Stimulated activated CD8-positive, alpha-beta memory T cell treated with anti-CD3 and anti-CD28 coated beads, Interleukin-15, amount 100 ng/mL, for 4 hours (primary cell): ENCODE measurements around the gene UBE3B.
"Not testable (repeated sequence)": the region's sequence is repeated elsewhere in the genome, so short reads cannot be mapped to it uniquely, and the experiment has no call there.

Experiments used
- DNase-seq, 2 donors: peaks; one replicate each; pipeline ENCODE4 v3.0.0-alpha.2; 2020; ENCODE audit warnings: low read depth in 2 of 2

UBE3B gene

DNA sequence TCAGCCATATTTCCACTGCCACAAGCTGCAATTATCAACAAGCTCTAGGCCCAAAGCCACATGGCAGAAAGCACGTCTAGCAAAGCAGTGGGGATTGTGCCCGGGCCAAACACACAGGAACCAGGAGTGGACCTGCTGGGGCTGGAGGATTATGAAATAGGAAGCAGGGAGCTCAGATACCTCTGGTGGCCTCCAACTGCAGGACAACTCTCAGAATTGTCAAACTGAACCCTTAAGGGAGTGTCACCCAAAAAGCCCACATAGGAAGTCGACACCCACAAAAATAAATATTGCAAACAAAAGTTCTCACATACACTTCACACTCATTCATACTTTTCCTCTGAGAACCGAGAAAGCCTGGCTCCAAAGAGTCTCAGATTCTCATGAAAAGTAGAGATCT is 26.5 kb upstream of the UBE3B start:
- no peak for DNase-seq

DNA sequence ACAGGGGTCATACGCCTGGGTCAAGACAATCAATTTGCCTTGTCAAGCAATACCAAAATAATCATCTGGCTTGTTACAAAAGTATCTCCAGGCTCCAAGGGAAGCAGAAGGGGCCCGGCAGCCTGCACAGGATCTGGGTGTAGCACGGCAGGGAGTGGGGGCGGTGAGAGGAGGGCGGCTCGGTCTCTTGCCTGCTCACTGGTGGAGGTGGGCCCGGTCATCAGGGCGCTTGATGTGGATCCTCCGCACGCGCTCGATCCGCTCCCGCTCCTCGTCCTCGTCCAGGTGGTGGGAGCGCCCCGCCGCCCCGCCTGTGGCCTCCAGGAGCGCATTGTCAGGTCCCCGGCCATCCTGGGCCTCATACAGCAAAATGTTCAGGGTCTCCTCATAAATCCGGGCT is 26.0 kb upstream of the UBE3B start:
- DNase-seq = no peak

DNA sequence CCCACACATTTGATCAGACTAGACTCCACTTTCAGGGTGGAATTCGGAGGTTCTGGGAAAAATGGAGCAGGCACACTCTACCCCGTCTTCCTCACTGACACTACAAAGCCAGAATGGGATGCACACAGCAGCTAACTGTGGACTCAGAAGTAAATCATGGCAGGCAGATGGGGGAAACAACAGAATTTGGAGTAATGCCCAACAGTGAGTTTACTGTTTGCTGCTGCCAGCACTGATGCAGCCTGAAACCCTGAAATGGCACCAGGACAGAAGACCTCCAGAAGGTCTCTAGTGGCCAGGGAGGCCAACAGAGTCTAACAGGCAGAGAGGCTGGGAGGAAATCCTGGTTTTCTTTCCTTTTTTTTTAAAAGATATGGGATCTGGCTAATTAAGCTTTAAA is 24.9 kb upstream of the UBE3B start:
- DNase-seq = no peak

DNA sequence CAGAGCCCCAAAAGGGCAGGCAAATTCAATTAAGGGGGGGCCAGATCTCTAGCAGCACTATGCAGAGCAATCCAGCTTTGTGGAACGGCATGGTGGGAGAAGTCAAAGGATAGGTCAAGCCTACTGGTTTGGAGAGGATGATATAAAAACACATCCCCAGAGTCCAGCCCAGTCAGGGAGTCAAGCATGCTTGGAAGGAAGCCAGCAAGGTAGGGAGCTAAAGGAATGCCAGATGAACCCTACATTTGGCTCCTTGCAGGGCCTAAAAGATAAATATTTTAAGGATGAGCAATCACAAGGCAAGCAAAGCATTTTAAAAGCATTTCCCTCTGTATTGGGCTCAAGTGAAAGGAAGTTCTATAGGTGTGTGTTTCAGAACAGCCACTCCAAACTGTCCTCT is 21.7 kb upstream of the UBE3B start:
- DNase-seq = no peak

DNA sequence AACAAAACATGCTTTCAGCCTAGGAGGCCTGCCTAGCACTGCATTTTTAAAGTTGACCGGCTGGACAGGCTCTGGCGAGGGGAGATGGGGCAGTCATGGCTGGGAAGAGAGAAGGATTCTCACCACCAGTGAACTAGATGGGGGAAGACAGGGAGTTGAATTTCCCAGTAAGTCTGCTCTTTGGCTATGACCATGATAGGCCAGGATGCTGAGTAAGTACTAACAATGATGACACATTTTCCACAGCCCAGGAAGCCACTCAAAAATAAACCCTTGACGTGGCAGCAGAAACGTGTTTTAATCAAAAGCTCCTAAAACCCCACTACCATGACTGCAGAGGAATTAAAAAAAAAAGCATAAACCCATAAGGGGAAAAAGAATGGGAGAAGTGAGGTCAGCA is 19.3 kb upstream of the UBE3B start:
- DNase-seq = no peak

DNA sequence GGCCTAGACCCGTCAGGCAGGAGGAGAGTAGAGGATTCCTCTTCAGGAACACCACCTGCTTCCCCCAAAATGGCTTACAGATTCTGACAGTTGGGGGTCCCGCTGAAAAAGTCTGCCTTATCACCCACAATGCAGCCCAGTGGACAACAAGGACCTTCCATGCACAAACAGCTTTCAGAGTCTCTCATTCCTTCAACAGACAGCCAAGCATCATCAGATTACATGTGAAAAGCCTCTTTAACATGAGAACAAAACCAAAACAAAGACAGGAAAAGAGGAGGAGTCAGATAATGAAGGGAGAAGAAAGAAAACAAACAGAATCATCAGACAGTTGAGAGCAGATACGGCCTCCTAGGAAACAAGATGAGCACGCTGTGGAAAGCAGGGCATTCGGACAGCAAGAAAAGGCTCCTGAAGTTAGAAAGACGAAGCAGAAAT is 18.6 kb upstream of the UBE3B start:
- no peak for DNase-seq

DNA sequence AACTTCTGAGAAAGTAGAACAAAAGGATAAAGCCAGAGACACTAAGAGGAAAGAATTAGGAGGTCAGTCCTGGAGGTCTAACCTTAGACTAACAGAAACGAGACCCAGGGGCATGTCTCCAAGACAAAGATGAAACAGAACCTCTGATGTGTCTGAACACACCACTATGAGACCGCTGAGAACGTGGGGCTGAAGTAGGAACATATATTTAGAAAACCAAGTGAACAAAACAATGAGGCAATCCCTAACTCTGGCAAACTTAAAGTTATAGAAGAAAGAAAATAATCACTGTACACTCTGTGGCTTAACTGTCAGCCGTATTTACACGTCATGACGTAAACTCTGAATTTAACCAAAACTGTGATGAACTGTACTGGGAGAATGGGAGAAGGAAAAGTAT is 18.2 kb upstream of the UBE3B start:
- DNase-seq = no peak

DNA sequence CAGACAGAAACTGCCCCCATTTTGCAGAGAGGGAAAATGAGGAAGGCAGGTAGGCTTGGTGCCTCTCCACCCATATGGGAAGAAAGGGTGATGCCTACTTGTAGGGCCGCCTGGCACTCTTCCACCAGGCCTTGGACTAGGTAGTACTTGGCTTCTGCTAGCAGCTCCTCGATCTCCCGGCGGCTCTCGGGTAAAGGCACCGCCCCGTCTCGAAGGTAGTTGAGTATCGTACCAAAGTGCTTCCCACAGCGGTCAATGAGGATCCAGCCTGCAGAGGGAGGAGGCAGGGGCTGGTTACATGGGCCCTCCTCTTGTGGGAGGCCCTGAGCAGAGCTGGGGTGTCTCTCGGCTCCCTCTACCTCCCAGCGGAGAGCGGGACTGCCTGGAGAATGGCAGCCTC is 16.9 kb upstream of the UBE3B start:
- DNase-seq = no peak

DNA sequence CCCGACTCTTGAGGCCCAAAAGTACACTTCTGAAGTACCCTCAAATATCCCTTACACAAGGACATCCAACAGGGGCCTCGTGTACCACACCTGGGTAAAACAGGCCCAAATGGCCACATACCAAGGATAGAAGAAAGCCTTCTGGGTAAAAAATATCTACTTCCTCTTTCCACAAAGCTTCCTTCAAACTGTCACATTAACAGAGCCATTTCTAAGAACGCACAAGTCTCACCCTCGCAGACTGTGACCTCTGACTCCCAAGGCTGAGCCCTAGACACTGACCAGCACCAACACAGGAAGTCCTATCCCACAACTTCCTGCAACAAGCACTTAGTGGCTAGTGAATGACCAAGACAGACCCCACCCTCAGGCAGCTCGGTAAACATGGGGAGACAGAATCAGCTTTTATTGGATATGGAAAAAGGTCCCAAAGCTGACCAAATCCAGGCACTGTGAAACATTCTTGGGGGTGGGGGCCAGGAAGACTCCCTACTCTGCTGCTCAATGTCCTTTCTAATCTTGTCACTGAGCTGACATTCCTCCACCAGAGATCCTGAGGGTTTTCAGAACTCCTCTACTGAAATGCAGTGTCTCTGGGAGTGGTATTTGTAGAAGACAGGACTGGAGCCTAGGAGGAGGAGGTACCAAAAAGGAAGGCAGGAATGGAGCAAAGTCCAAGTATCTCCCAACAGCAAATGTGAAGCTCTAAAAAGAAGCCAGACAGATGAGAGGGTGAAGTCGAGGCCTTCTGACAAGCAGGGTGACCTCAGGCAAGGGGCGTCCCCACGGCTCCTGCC is 16.2 kb upstream of the UBE3B start:
- no peak for DNase-seq

DNA sequence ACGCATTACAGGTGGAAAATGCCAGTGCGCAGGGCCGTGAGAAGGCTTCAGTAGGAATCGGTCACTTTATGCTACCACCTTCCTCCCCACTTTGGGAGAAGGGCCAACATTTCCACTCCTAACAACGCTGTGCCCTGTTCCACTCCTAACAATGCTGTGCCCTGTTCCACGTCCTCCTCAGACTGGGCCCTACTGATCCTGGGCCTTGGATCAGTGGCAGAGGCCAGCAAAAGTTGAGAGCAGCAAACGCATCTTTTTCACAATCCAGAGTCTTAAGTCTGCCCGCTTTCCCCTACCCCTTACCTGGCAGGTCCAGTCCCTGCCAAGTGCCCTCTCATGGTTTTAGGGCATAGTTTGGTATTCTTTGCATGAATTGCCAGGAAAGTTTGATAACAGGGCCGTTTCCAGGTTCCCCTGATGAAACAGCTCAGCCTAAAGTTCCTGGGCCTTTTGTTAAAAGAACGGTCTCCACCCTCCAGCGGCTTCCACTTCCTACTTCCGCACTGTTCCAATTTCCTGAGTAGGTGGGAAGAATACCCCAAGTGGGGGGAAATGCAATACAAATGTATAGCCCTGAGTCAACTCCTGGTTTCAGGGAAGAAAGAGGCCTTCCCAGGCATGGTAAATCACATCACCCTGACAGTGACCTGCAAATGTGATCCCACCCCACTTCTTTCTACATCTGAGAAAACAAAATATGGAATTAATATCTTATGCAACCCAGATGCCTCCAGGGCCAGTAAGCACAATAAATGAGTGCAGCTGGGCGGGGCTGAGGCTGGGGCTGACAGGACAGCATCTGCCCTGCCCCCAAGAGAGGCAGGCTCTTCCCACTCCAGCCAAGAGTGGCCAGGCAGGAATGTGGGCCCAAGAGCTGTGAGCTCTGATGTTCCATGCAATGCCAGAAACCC is 15.3 kb upstream of the UBE3B start:
- no peak for DNase-seq

DNA sequence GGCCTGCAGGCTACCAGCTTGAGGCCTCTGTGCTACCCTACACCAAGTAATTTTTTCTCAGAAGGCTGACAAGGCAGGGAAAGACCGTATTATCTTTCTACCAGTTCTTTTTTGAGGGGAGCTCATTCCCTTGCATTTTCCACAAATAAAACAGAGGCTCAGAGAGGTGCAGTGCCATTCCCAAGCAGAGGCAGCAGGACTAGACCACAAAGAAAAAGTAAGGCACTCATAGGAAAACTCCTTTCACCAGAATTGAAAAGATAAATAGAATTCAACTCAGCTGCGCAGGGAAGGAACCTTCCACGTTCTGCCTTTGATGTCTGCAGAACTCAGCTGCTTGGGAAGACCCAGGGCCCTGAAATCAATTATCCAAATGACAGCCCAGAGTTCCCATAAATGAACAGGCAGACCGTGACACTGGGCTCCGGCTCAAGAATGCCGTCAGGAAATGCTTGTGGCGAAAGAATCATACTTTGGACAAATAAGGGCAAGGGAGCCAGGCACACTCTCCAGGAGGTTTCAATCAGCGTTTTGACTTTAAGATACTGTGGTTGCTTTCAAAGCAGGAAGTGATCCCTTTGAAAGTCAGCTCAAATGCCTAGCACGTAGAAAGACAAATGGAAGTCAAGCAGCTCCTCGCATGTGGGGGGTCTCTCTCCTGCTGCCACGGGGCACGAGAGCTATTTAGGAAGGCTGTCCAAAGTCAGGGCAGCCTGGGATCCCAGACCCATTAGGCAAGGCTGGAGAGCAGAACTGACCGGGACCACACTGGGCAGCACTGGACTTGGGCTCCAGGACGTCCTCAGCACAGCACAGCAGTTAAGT is 14.4 kb upstream of the UBE3B start:
- DNase-seq = no peak

DNA sequence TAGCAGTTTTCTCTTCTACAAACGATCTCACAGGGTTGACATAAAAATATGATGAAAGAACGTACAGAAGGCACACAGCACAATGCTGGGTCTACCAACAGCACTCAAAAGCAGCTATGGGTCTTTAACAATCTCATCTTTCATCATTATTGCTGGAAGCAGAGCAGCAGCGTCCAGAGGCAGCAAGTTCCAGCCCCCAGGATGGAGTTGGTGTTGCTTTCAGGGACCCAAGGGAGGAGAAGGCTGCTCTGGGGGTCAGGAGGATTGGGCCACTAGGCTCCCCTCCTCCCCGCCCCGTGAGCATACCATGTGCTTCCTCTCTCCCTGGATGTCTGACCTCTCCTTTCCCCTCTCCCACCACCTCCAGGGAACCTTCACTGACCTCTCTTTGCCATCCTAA is 13.7 kb upstream of the UBE3B start:
- DNase-seq = no peak

DNA sequence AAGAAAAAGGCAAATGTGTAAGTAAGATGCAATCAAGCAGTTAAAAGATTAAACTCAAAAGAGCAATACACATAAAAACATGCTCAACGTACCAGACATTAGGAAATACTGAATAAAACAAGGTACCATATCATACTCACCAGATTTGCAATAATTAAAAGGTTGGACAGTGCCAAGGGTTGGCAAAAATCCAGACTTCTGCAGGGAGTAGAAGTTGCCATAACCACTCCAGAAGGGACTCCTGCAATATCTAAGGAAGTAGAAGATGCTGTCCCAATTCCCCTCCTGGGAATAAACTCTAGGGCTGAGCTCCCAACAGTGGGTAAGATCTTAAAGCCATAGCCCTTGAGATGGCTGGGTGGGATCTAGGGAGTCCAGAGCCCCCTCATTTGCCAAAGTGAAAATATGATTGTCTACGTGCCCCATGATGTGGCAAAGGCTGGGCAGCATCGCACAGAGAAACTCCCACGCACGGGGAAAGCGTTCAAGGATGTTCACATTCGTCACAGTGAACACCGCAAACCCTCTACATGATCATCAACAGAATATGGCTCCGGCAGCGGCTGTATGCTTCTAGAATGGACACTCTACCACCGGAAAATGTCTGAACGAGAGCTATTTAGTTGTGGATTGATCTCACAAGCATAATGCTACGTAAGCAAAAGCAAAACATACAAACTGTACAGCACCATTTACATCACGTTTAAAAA is 12.6 kb upstream of the UBE3B start:
- DNase-seq = no peak

DNA sequence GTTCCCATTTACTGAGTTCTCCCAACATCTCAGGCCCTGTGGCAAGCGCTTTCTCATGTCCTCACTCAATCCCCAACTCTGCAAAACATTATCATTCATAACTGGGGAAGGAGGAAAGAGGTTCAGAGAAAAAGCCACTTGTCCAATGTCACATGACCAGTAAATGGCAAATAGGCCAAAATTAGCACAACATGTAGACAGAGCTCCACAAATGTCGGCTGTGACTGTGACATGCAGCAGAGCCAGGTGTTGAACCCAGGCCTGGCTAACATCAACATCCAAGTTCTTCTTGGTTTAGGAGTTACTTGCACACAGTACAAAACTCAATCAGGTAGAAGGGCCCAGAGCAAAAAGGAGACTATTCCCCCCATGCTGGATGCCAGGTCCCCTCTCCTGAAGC is 11.1 kb upstream of the UBE3B start:
- DNase-seq = no peak

DNA sequence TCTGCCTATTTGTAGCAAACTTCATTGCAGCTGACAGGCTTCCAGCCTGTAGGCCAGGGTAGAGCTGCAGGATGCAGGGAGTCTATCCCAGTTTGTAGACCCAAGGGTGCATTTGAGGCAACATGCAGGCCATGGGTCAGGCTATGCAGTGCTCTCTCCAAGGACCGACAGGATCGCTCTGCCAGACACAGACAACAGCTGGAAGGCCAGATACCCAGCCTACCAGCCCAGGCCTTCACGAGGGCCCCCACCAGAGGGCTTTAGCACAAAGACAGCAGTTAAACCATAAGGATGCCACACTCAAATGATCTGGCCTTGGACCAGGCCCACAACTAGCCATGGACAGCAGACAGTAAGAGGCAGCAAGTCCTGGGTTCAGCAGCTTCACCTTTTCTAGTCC is 10.6 kb upstream of the UBE3B start:
- DNase-seq = no peak

DNA sequence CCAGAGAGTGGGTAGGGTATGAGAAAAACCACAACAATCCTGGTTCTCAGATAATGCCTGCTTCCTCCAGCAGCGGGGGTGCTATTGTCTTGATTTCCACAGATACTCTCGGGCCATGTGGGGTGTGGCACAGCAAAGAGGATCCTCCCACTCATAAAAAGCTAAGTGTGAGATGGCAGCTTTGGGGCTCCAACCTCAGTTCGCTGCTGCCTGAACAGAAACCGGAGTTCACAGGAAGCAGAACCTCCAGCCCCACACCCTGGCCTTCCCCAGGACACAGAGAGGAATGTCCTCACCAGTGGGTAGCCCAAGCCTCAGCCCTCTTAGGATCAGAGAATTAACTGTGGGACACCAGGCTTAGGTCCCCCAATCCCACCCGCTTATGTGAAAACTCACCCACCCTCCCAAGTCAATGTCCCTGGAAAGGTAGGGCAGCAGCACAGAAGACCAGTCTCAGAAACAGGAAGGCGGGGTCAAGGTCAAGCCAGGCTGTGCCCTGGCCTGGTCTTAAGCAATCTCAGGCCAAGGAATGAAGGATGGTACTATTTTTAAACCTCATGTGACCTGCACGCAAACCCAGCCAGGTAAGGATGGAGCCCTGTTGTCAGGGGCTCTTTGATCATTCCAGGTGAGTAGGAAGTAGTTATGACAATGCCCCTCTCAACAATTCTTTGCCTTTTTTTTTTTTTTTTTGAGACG is 9.3 kb upstream of the UBE3B start:
- no peak for DNase-seq

DNA sequence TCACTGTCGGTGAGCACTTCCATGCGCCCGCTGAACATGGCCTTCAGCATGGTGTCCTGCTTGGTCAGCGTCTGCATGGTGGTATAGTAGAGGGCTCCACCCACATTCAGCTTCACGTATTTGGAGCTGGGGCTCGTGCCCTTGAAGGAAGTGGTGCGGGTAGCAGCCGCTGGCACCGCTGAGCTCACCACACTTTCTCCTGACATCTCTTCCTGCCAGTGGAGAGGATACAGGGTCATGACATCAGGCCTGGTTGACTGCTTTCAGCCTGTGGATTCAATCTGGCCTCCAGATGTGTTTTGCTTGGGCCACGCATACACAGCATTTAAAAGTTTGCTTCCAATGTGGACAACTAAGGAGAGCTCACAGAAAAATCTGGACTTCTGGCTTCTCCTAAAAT is 7.9 kb upstream of the UBE3B start:
- DNase-seq = no peak

DNA sequence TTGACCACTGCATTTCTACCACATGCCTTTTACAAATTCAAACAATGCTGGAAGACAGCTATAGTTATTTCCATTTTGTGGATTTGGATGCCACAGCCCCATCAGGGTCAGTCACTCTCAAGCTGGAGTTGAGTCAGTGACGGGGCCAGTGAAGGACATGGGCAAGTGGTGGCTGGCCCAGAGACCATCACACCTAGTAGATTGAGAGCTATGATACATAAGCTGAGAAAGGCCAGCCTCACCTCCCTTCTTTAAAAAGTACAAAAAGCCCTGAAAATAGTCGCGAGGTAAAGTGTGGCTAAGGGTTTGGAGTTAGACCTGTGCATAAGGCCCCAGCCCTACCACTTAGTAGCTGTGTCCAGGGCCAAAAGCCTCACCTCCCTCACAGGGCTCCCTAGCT is 4.4 kb upstream of the UBE3B start:
- no peak for DNase-seq

DNA sequence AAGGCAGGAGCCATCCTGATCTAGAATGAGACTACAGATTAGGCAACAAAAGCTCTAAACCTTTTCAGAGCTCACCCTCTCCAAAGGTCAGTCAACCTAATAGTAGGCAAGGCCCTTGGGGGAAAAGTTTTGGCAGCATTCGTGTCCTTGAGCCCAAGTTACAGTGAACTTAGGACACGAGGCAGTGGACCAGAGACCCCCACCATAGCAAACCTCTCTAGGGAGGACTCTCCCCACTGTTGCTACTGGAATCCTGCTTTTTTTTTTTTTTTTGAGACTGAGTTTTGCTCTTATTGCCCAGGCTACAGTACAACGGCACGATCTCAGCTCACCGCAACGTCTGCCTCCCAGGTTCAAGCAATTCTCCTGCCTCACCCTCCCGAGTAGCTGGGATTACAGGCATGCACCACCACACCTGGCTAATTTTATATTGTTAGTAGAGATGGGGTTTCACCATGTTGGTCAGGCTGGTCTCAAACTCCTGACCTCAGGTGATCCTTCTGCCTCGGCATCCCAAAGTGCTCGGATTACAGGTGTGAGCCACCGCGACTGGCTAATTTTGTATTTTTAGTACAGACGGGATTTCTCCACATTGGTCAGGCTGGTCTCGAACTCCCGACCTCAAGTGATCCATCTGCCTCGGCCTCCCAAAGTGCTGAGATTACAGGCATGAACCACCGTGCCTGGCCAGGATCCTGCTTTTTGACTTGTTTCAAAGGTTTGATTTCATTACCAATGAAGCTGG is 3.7 kb upstream of the UBE3B start:
- not testable (repeated sequence) for DNase-seq

DNA sequence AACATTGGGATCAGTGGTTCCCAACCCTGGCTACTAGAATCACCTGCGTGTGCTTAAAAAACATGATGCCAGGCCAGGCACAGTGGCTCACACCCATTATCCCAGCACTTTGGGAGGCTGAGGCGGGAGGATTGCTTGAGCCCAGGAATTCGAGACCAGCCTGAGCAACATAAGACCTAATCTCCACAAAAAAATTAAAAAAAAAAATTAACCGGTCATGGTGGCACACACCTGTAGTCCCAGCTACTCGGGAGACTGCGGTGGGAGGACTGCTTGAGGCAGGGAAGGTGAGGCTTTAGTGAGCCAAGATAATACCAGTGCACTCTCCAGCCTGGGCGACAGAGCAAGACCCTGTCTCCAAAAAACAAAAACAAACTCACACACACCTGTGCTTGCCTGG is 2.3 kb upstream of the UBE3B start:
- no peak for DNase-seq
